DOHH2 (cell line): ENCODE results near the gene HDAC8.

Source experiments
- H3F3A ChIP-seq: fragments of 200-600 bp; sonication (generic), shearing (Covaris generic); 2 replicates; pipeline ENCODE4 v1.6.0; 2016; ENCODE audit warnings: antibody characterized with exemption, mild to moderate bottlenecking; ENCODE audit not compliant: control insufficient read depth, insufficient read depth
- H3K27ac ChIP-seq: fragments of 200-600 bp; sonication (generic); 2 replicates; pipeline ENCODE4 v1.5.1; 2014; ENCODE audit warnings: low read depth, mild to moderate bottlenecking, low read length, moderate library complexity
- H3K27me3 ChIP-seq: fragments of 200-600 bp; sonication (generic); 2 replicates; pipeline ENCODE4 v1.6.1; 2014; ENCODE audit warnings: mild to moderate bottlenecking, low read length, mixed read lengths; ENCODE audit not compliant: control insufficient read depth
- H3K36me3 ChIP-seq: fragments of 200-600 bp; sonication (generic); 2 replicates; pipeline ENCODE4 v1.6.1; 2014; ENCODE audit warnings: mild to moderate bottlenecking, low read length, moderate library complexity, mixed read lengths; ENCODE audit not compliant: control insufficient read depth
- H3K4me1 ChIP-seq: fragments of 200-600 bp; sonication (generic); 2 replicates; pipeline ENCODE4 v1.6.1; 2014; ENCODE audit warnings: mild to moderate bottlenecking, low read length, mixed read lengths; ENCODE audit not compliant: control insufficient read depth
- H3K4me2 ChIP-seq: fragments of 200-600 bp; sonication (generic); 2 replicates; pipeline ENCODE4 v1.6.0; 2014; ENCODE audit warnings: mild to moderate bottlenecking, low read length, moderate library complexity
- H3K4me3 ChIP-seq: fragments of 200-600 bp; sonication (generic); 2 replicates; pipeline ENCODE4 v1.5.1; 2014; ENCODE audit warnings: mild to moderate bottlenecking, low read length, mixed read lengths
- H3K79me2 ChIP-seq: fragments of 200-600 bp; sonication (generic); 2 replicates; pipeline ENCODE4 v1.6.1; 2014; ENCODE audit warnings: mild to moderate bottlenecking, low read length, mixed read lengths; ENCODE audit not compliant: control insufficient read depth
- H3K9me2 ChIP-seq: fragments of 200-600 bp; sonication (generic); replicated peaks from 2 replicates; pipeline ENCODE4 v1.6.1; 2014; ENCODE audit warnings: mild to moderate bottlenecking, low read length, mixed read lengths; ENCODE audit not compliant: control insufficient read depth
- H3K9me3 ChIP-seq: fragments of 200-600 bp; sonication (generic); 2 replicates; pipeline ENCODE4 v1.6.1; 2014; ENCODE audit warnings: antibody characterized with exemption, low read length, mixed read lengths; ENCODE audit not compliant: control insufficient read depth, insufficient read depth
- H4K20me1 ChIP-seq: fragments of 200-600 bp; sonication (generic); 2 replicates; pipeline ENCODE4 v1.6.0; 2014; ENCODE audit warnings: low read depth, mild to moderate bottlenecking, antibody characterized with exemption, low read length, moderate library complexity; ENCODE audit not compliant: control insufficient read depth, insufficient read depth
- CTCF ChIP-seq: fragments of 200-600 bp; sonication (generic); IDR thresholded peaks from one replicate; pipeline ENCODE4 v1.5.1; 2014; ENCODE audit warnings: antibody characterized with exemption, mild to moderate bottlenecking, low read depth, low read length; ENCODE audit not compliant: poor library complexity, severe bottlenecking
- EZH2phosphoT487 ChIP-seq: fragments of 200-600 bp; sonication (generic); IDR thresholded peaks from 2 replicates; pipeline ENCODE4 v1.6.1; 2017; ENCODE audit warnings: borderline replicate concordance, mild to moderate bottlenecking, antibody characterized with exemption, low read length, moderate library complexity, mixed read lengths

HDAC8 gene

DNA sequence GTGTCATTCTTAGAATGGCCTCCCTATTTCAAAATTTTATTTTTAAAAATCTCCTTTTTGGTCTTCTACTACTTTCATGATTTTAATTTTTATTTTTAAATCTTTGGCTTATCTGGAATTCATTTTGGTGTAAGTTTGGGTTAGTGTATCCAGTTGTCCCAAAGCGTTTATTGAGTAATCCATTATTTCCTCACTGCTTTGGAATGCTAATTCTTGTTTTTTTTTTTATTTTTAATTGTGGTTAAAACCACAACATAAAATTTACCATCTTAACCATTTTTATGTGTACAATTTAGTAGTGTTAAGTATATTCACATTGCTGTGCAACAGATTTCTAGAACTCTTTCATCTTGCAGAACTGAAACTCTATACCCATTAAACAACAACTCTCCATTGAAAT is 275.7 kb downstream of the HDAC8 start:
- Histone ChIP-seq H3K36me3 (no peaks in the 10 kb centered on the region), H3K79me2 (no peaks in the 10 kb centered on the region), H3K4me1 (no peaks in the 10 kb centered on the region), H3K4me3 (no peak overlapping the region), H4K20me1 (no peaks in the 10 kb centered on the region), H3K27me3 (no peaks in the 10 kb centered on the region; the same call in none of the 2 replicates), H3F3A (no peaks in the 10 kb centered on the region), H3K9me2 (no peaks in the 10 kb centered on the region), H3K9me3 (no peaks in the 10 kb centered on the region), H3K27ac (no peak overlapping the region), H3K4me2 (no peak overlapping the region)
- TF ChIP-seq CTCF (no peak), EZH2phosphoT487 (no peak)

DNA sequence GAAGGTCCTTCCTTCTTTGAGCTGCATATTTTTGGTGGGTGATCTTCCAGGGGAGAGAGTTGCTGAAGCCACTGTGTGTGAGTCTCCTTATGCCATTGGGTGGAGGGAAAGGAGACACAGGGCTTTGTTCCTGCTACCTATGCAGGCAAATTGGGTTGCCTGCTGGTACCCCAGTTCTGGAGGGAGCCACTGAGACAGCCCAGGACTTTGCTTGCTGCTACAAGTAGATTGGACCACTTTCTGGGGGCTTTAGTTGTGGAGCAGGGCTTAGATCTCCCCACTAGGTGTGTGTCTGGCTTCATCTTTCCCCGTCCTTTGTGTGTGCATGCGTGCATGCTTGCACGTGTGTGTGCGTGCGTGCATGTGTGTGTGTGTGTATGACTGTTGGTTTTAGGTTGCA is 276.9 kb downstream of the HDAC8 start:
- no peaks in the 10 kb centered on the region for H3K36me3 ChIP-seq
- H3K4me1 ChIP-seq = no peaks in the 10 kb centered on the region
- no peak overlapping the region for H3K4me3 ChIP-seq
- no peaks in the 10 kb centered on the region for H4K20me1 ChIP-seq
- H3K4me2 ChIP-seq = no peak overlapping the region
- H3K27ac ChIP-seq = no peak overlapping the region
- no peaks in the 10 kb centered on the region for H3K79me2 ChIP-seq
- no peaks in the 10 kb centered on the region; the same call in none of the 2 replicates for H3K27me3 ChIP-seq
- no peaks in the 10 kb centered on the region for H3F3A ChIP-seq
- no peaks in the 10 kb centered on the region for H3K9me3 ChIP-seq
- no peak for TF ChIP-seq CTCF
- no peak for TF ChIP-seq EZH2phosphoT487
- H3K9me2 ChIP-seq = no peaks in the 10 kb centered on the region

DNA sequence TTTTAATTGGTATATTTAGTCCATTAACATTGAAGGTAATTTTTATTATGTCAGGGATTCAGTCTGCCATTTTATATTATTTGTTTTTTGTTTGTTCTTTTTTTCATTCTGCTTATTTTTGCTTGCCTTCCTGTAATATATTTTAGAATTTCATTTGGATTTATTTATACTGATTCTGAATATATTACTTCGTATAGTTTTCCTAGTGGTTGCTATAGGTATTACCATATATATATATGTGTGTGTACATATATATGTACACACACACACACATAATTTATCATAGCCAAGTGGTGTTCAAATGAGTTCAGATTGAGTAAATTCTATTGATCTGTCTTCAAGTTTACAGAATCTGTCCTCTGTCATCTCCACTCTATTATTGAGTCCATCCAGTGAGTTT is 278.1 kb downstream of the HDAC8 start:
- Histone ChIP-seq H3K4me3 (no peak overlapping the region), H3K4me2 (no peak overlapping the region), H3F3A (no peaks in the 10 kb centered on the region), H3K27me3 (no peaks in the 10 kb centered on the region; the same call in none of the 2 replicates), H3K36me3 (no peaks in the 10 kb centered on the region), H4K20me1 (no peaks in the 10 kb centered on the region), H3K4me1 (no peaks in the 10 kb centered on the region), H3K27ac (no peak overlapping the region), H3K9me2 (no peaks in the 10 kb centered on the region), H3K79me2 (no peaks in the 10 kb centered on the region), H3K9me3 (no peaks in the 10 kb centered on the region)
- TF ChIP-seq EZH2phosphoT487 = no peak
- no peak for TF ChIP-seq CTCF

GRCh38 chrX:72282302-72282701 is 290.3 kb downstream of the HDAC8 start:
- H3K4me3 ChIP-seq = no peak overlapping the region
- H3K9me2 ChIP-seq = no peaks in the 10 kb centered on the region
- no peaks in the 10 kb centered on the region for H4K20me1 ChIP-seq
- H3F3A ChIP-seq = no peaks in the 10 kb centered on the region
- no peaks in the 10 kb centered on the region for H3K36me3 ChIP-seq
- no peak overlapping the region for H3K4me2 ChIP-seq
- TF ChIP-seq CTCF (no peak), EZH2phosphoT487 (no peak)
- no peaks in the 10 kb centered on the region for H3K79me2 ChIP-seq
- no peaks in the 10 kb centered on the region for H3K4me1 ChIP-seq
- H3K27me3 ChIP-seq = no peaks in the 10 kb centered on the region; the same call in 1 of the 2 replicates
- no peak overlapping the region for H3K27ac ChIP-seq
- no peaks in the 10 kb centered on the region for H3K9me3 ChIP-seq
